GM23338 (cell line): ENCODE results near the gene SPAG16. TPM values are rescaled to one million over a fixed set of nuclear protein-coding genes. Genes with fewer than 3 reads are reported as not detected.

Experiments used
- ATAC-seq: fragments of 200-7000 bp; cut with Tn5 transposase; 3 replicates; pipeline ENCODE4 v1.9.1; 2020
- DNase-seq: peaks from one replicate; pipeline ENCODE4 v3.0.0-alpha.2; 2015; ENCODE audit warnings: low spot score
- H2AFZ ChIP-seq: fragments of 200-600 bp; sonication (generic); 2 replicates; pipeline ENCODE4 v1.8.0; 2016; ENCODE audit warnings: antibody characterized with exemption, mild to moderate bottlenecking, moderate library complexity
- H3F3A ChIP-seq: fragments of 200-600 bp; sonication (generic); replicated peaks from 2 replicates; pipeline ENCODE4 v1.8.0; 2017; ENCODE audit warnings: antibody characterized with exemption, mixed run types, low read depth
- H3K27ac ChIP-seq: fragments of 200-600 bp; sonication (generic); 2 replicates; pipeline ENCODE4 v1.6.1; 2016; ENCODE audit warnings: low read depth
- H3K27me3 ChIP-seq: fragments of 200-600 bp; sonication (generic); 2 replicates; pipeline ENCODE4 v1.8.0; 2016; ENCODE audit warnings: mild to moderate bottlenecking, mixed run types, moderate library complexity; ENCODE audit not compliant: insufficient read depth
- H3K36me3 ChIP-seq: fragments of 200-600 bp; sonication (generic); 2 replicates; pipeline ENCODE4 v1.8.0; 2016; ENCODE audit warnings: mild to moderate bottlenecking; ENCODE audit not compliant: insufficient read depth
- H3K4me1 ChIP-seq: fragments of 200-600 bp; sonication (generic); 2 replicates; pipeline ENCODE4 v1.8.0; 2016; ENCODE audit warnings: mild to moderate bottlenecking, moderate library complexity; ENCODE audit not compliant: insufficient read depth
- H3K4me2 ChIP-seq: fragments of 200-600 bp; sonication (generic); 2 replicates; pipeline ENCODE4 v1.7.1; 2017; ENCODE audit warnings: mixed run types
- H3K4me3 ChIP-seq: fragments of 200-600 bp; sonication (generic); 2 replicates; pipeline ENCODE4 v1.6.1; 2016; ENCODE audit warnings: mixed run types
- H3K79me2 ChIP-seq: fragments of 200-600 bp; sonication (generic); replicated peaks from 2 replicates; pipeline ENCODE4 v1.8.0; 2017; ENCODE audit warnings: mild to moderate bottlenecking; ENCODE audit not compliant: insufficient read depth
- H3K9me2 ChIP-seq: fragments of 200-600 bp; sonication (generic); 2 replicates; pipeline ENCODE4 v1.8.0; 2017; ENCODE audit not compliant: insufficient read depth
- H4K20me1 ChIP-seq: fragments of 200-600 bp; sonication (generic); replicated peaks from 2 replicates; pipeline ENCODE4 v1.8.0; 2017; ENCODE audit warnings: mild to moderate bottlenecking; ENCODE audit not compliant: insufficient read depth
- H3K27ac Mint-ChIP-seq: 2 replicates; pipeline ENCODE4 v1.8.0; 2020; ENCODE audit warnings: inconsistent platforms, mild to moderate bottlenecking, moderate library complexity, mixed read lengths
- H3K27me3 Mint-ChIP-seq: 3 replicates; pipeline ENCODE4 v1.8.0; 2022; ENCODE audit warnings: low read depth, mild to moderate bottlenecking, moderate library complexity, mixed read lengths, inconsistent platforms; ENCODE audit not compliant: insufficient read depth, poor library complexity
- H3K36me3 Mint-ChIP-seq: 3 replicates; pipeline ENCODE4 v1.8.0; 2021; ENCODE audit warnings: low read depth, mild to moderate bottlenecking, inconsistent platforms, moderate library complexity, mixed read lengths
- H3K4me1 Mint-ChIP-seq: 3 replicates; pipeline ENCODE4 v1.8.0; 2020; ENCODE audit warnings: mild to moderate bottlenecking, inconsistent platforms, mixed read lengths
- H3K4me3 Mint-ChIP-seq: 3 replicates; pipeline ENCODE4 v1.8.0; 2021; ENCODE audit warnings: moderate library complexity, mild to moderate bottlenecking, inconsistent platforms, mixed read lengths
- H3K9me3 Mint-ChIP-seq: 3 replicates; pipeline ENCODE4 v1.8.0; 2020; ENCODE audit warnings: moderate library complexity, mild to moderate bottlenecking, inconsistent platforms, mixed read lengths
- CREB1 ChIP-seq: fragments of 250-450 bp; sonication (Bioruptor Pico); IDR thresholded peaks from 2 replicates; pipeline ENCODE4 v1.5.0; 2020; ENCODE audit warnings: low read depth, mild to moderate bottlenecking, moderate library complexity
- EZH2 ChIP-seq: fragments of 200-600 bp; sonication (generic); IDR thresholded peaks from one replicate; pipeline ENCODE4 v1.8.0; 2017; ENCODE audit warnings: antibody characterized with exemption, mild to moderate bottlenecking, low read depth; ENCODE audit not compliant: unreplicated experiment
- EZH2phosphoT487 ChIP-seq: fragments of 200-600 bp; sonication (generic); IDR thresholded peaks from one replicate; pipeline ENCODE4 v1.8.1; 2018; ENCODE audit warnings: antibody characterized with exemption; ENCODE audit not compliant: unreplicated experiment
- JUNB ChIP-seq: IDR thresholded peaks from one replicate; pipeline ENCODE4 v1.6.1; 2016; ENCODE audit warnings: antibody characterized with exemption; ENCODE audit not compliant: unreplicated experiment
- POLR2AphosphoS5 ChIP-seq: IDR thresholded peaks from 2 replicates; pipeline ENCODE4 v1.6.1; 2016; ENCODE audit warnings: antibody characterized with exemption, low read depth
- ZNF114 ChIP-seq: fragments of 250-450 bp; sonication (Bioruptor Pico); IDR thresholded peaks from 2 replicates; pipeline ENCODE4 v1.5.0; 2020; ENCODE audit warnings: mild to moderate bottlenecking, moderate library complexity
- ZNF331 ChIP-seq: fragments of 250-450 bp; sonication (Bioruptor Pico); IDR thresholded peaks from 2 replicates; pipeline ENCODE4 v1.5.0; 2020; ENCODE audit warnings: low read depth, mild to moderate bottlenecking, moderate library complexity
- polyA plus RNA-seq: library from polyadenylated mRNA; unstranded; fragments of >200 nt; fragmentation: Nextera tagmentation; extraction: Ambion mirVana; gene quantifications from 2 replicates; pipeline ENCODE4 v1.2.1, GENCODE V29; 2016
- total RNA-seq: library from RNA; depleted of rRNA; stranded (reverse); fragments of >200 nt; shearing (Covaris generic); gene quantifications from 2 replicates; pipeline ENCODE4 v1.2.3, GENCODE V29; 2014
- TF ChIP-seq, protein P1 (sequence below): IDR thresholded peaks from 2 replicates; pipeline ENCODE4 v1.6.1; 2016; ENCODE audit warnings: antibody characterized with exemption
- TF ChIP-seq, protein P2 (sequence below), 2 experiments: fragments of 200-600 bp in 1 of 2; sonication (generic) in 1 of 2; conservative IDR thresholded peaks; 2 replicates each; pipeline versions ENCODE4 v1.5.1 to v1.6.1; 2016 to 2017; ENCODE audit warnings: antibody characterized with exemption in 2 of 2, low read depth in 2 of 2, mild to moderate bottlenecking in 2 of 2, moderate library complexity in 1 of 2
- TF ChIP-seq, protein P3 (sequence below): IDR thresholded peaks from one replicate; pipeline ENCODE4 v1.6.1; 2018; ENCODE audit warnings: antibody characterized with exemption; ENCODE audit not compliant: unreplicated experiment

SPAG16 gene
- total and polyA plus RNA-seq, 2 experiments from 2014 or later = 19.7 to 47.8 TPM

DNA sequence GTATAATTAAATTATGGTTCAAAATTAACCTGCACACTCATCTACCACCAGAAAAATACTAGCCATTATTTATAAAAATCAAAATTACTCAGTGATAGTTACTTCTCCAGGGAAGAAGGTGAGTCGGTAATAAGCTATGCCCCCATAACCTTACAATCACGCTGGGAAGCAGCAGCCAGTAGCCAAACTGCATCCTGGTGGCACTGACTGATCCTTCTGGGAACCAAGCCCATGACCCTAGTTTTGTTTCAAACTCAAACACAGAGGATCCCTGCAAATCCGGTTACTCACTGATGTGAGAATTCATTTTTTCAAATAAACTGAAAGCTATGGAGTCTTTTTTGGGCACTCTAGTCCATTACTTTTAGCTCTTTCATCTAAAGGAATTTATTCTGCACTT is 1038.4 kb downstream of the SPAG16 start:
- H3F3A ChIP-seq = no peaks in the 10 kb centered on the region

DNA sequence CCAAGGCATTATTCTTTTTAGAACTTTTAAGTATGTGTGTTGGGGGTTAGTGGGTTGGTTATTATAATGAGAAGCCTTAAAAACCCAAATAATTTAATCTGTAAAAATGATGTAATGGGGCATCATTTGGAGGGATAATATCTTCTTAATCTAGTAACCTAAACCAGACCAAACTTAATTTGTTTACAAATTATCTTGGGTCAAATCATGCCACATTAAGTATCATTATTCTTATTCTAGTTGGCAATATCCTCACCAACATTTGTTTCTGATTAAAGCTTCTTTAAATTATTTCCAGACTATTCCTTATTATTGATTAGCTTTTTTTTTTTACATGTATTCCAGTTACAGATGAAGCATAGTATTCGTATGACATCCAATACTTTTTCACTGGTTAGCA is 1041.1 kb downstream of the SPAG16 start:
- Histone ChIP-seq H2AFZ (no peak overlapping the region), H3K9me2 (no peaks in the 10 kb centered on the region), H4K20me1 (no peaks in the 10 kb centered on the region), H3K4me3 (no peak overlapping the region), H3K27me3 (no peaks in the 10 kb centered on the region), H3K27ac (no peak overlapping the region), H3F3A (no peaks in the 10 kb centered on the region), H3K4me2 (no peak overlapping the region), H3K4me1 (no peaks in the 10 kb centered on the region), H3K36me3 (no peaks in the 10 kb centered on the region), H3K79me2 (no peaks in the 10 kb centered on the region)
- no peaks in the 10 kb centered on the region for H3K9me3 Mint-ChIP-seq
- no peak overlapping the region for H3K4me3 Mint-ChIP-seq
- H3K36me3 Mint-ChIP-seq = no peaks in the 10 kb centered on the region
- no peak for DNase-seq
- no peak for ATAC-seq
- no peaks in the 10 kb centered on the region for H3K27me3 Mint-ChIP-seq
- H3K4me1 Mint-ChIP-seq = no peaks in the 10 kb centered on the region; the same call in 2 of the 3 replicates
- H3K27ac Mint-ChIP-seq = no peak overlapping the region
- no peak for TF ChIP-seq JUNB
- TF ChIP-seq ZNF331 (CRISPR knock-in tag) = no peak
- TF ChIP-seq CREB1 = no peak
- TF ChIP-seq EZH2 = no peak
- no peak for TF ChIP-seq POLR2AphosphoS5
- TF ChIP-seq, protein P1, sequence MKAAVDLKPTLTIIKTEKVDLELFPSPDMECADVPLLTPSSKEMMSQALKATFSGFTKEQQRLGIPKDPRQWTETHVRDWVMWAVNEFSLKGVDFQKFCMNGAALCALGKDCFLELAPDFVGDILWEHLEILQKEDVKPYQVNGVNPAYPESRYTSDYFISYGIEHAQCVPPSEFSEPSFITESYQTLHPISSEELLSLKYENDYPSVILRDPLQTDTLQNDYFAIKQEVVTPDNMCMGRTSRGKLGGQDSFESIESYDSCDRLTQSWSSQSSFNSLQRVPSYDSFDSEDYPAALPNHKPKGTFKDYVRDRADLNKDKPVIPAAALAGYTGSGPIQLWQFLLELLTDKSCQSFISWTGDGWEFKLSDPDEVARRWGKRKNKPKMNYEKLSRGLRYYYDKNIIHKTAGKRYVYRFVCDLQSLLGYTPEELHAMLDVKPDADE = no peak
- TF ChIP-seq ZNF114 = no peak

More for the DNA sequence above, 1038.4 kb downstream of the SPAG16 start:
- no peaks in the 10 kb centered on the region for H4K20me1 ChIP-seq
- H3K36me3 ChIP-seq = no peaks in the 10 kb centered on the region
- no peak overlapping the region for H2AFZ ChIP-seq
- H3K4me2 ChIP-seq = no peak overlapping the region
- H3K79me2 ChIP-seq = no peaks in the 10 kb centered on the region
- H3K4me1 ChIP-seq = no peaks in the 10 kb centered on the region
- H3K27me3 Mint-ChIP-seq = no peaks in the 10 kb centered on the region
- H3K4me1 Mint-ChIP-seq = no peaks in the 10 kb centered on the region
- ATAC-seq = no peak
- H3K9me3 Mint-ChIP-seq = no peaks in the 10 kb centered on the region; the same call in 2 of the 3 replicates
- H3K9me2 ChIP-seq = no peaks in the 10 kb centered on the region
- no peak overlapping the region for H3K27ac Mint-ChIP-seq
- no peak overlapping the region for H3K4me3 ChIP-seq
- no peak overlapping the region for H3K27ac ChIP-seq
- DNase-seq = no peak
- no peaks in the 10 kb centered on the region for H3K27me3 ChIP-seq
- no peaks in the 10 kb centered on the region for H3K36me3 Mint-ChIP-seq
- H3K4me3 Mint-ChIP-seq = no peak overlapping the region
- no peak for TF ChIP-seq JUNB
- TF ChIP-seq, protein P2, sequence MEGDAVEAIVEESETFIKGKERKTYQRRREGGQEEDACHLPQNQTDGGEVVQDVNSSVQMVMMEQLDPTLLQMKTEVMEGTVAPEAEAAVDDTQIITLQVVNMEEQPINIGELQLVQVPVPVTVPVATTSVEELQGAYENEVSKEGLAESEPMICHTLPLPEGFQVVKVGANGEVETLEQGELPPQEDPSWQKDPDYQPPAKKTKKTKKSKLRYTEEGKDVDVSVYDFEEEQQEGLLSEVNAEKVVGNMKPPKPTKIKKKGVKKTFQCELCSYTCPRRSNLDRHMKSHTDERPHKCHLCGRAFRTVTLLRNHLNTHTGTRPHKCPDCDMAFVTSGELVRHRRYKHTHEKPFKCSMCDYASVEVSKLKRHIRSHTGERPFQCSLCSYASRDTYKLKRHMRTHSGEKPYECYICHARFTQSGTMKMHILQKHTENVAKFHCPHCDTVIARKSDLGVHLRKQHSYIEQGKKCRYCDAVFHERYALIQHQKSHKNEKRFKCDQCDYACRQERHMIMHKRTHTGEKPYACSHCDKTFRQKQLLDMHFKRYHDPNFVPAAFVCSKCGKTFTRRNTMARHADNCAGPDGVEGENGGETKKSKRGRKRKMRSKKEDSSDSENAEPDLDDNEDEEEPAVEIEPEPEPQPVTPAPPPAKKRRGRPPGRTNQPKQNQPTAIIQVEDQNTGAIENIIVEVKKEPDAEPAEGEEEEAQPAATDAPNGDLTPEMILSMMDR (conservative IDR thresholded peaks at IDR 0.05; ENCODE audit: low read depth in 2 of 2) = no peak
- TF ChIP-seq, protein P1 = no peak
- no peak for TF ChIP-seq EZH2phosphoT487
- TF ChIP-seq ZNF114 = no peak
- TF ChIP-seq, protein P3, sequence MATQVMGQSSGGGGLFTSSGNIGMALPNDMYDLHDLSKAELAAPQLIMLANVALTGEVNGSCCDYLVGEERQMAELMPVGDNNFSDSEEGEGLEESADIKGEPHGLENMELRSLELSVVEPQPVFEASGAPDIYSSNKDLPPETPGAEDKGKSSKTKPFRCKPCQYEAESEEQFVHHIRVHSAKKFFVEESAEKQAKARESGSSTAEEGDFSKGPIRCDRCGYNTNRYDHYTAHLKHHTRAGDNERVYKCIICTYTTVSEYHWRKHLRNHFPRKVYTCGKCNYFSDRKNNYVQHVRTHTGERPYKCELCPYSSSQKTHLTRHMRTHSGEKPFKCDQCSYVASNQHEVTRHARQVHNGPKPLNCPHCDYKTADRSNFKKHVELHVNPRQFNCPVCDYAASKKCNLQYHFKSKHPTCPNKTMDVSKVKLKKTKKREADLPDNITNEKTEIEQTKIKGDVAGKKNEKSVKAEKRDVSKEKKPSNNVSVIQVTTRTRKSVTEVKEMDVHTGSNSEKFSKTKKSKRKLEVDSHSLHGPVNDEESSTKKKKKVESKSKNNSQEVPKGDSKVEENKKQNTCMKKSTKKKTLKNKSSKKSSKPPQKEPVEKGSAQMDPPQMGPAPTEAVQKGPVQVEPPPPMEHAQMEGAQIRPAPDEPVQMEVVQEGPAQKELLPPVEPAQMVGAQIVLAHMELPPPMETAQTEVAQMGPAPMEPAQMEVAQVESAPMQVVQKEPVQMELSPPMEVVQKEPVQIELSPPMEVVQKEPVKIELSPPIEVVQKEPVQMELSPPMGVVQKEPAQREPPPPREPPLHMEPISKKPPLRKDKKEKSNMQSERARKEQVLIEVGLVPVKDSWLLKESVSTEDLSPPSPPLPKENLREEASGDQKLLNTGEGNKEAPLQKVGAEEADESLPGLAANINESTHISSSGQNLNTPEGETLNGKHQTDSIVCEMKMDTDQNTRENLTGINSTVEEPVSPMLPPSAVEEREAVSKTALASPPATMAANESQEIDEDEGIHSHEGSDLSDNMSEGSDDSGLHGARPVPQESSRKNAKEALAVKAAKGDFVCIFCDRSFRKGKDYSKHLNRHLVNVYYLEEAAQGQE = no peak
- no peak for TF ChIP-seq CREB1
